Measurements from ENCODE around the gene NLE1.
"Not testable (repeated sequence)": the region's sequence is repeated elsewhere in the genome, so short reads cannot be mapped to it uniquely, and the experiment has no call there.

NLE1 gene

DNA sequence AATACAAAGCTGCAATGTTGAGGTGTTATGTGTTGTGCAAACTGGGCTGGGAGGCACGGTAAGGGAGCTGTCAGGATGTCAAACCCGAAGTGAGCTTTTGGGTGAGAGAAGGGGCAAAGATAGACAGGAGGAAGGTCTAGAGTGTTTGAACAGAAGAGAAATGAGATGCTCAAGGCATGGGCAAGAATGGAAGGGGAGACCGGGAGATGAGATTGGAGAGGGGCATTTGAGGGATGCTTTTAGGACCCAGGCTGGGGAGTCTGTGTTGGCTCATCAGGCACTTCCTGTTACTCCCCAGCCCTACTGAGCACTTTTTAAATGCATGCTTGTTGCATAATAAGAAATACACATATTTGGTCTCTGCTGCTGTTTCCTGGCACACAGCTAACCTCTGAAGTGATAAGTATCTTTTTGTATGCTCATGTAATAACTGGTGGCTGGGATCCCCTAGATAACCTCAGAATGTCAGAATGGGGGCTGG lies 19.2 kb upstream of the NLE1 start:
- DNase-seq: peak; percentile 39

DNA sequence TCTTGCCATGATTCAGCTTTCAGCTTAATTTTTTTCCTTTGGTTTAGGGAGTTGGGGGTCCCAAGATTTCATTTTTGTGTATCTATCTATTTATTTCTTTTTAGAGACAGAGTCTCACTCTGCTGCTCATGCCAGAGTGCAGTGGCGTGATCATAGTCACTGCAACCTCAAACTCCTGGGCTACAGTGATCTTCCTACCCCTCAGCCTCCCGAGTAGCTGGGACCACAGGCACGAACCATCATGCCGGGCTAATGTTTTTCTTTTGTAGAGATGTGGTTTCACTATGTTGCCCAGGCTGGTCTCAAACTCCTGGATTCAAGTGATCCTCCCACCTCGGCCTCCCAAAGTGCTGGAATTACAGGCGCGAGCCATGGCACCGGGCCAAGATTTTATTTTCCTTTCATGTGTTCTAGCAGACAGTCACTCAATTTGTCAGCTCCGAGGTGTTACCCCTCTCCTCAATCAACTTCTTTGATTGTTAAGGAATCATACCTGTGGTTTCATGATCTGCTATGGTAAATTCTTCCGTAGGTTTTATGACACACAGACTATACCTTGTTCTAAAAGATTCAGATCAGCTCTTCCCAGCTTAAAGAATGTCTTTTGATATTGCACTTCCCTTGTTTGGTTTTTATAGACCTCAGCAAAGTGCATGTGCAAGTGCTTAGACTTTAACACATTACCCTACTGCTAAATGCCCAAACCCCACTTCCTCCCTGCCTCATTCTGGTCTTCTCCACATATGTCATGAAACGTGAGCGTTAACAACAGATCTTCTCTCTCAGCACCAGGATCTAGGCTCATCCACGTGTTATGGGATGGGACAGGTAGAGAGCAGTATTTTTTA lies 18.5 kb upstream of the NLE1 start:
- DNase-seq: no peak

DNA sequence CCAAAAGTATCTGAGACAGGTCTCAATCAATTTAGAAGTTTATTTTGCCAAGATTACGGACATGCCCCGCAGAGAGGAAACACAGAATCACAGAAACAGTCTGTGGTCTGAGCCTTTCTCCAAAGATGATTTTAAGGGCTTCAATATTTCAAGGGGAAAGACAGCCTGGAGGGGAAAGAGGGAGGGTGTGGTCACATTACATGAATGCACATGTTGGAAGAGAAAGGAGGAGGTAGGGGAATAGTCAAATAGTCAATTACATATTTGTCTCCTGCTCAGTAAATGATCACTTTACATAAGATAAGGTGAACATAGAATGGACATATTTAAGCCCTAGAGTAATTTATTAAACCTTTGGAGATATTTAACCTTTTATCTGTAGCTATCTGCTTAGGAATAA lies 17.8 kb upstream of the NLE1 start:
- DNase-seq: no peak

DNA sequence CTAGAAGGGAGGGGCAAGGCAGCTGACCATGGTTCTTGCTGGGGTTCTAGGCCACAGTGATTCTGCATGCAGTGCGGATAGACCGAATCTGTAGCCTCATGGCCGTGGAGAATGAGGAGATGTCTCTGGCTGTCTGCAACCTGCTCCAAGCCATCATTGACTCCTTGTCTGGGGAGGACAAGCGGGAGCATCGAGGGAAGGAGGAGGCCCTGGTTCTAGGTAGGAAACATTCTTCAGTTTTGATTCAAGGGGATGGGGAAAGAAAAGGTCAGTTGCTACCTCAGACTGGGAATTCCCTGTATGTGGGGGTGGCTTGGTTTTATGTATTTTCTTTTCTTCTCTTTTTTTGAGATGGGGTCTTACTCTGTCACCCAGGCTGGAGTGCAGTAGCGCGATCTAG lies 13.1 kb upstream of the NLE1 start:
- DNase-seq: no peak

- DNase-seq: no peak
These were observed 12.4 kb upstream of the NLE1 start for GRCh38 chr17:35154196-35155165.

GRCh38 chr17:35152421-35153140 lies 10.5 kb upstream of the NLE1 start:
- DNase-seq: no peak

DNA sequence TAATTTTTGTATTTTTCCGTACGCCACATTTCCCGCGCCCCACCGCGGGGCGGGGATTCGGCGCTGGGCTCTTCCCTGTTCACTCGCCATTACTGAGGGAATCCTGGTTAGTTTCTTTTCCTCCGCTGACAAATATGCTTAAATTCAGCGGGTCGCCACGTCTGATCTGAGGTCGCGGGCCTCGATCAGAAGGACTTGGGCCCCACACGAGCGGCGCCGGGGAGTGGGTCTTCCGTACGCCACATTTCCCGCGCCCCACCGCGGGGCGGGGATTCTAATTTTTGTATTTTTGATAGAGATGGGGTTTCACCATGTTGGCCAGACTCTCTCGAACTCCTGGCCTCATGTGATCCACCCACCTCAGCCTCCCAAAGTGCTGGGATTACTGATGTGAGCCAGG lies 9.0 kb upstream of the NLE1 start:
- not testable (repeated sequence) for DNase-seq

GRCh38 chr17:35149941-35150340 lies 7.8 kb upstream of the NLE1 start:
- DNase-seq: no peak

DNA sequence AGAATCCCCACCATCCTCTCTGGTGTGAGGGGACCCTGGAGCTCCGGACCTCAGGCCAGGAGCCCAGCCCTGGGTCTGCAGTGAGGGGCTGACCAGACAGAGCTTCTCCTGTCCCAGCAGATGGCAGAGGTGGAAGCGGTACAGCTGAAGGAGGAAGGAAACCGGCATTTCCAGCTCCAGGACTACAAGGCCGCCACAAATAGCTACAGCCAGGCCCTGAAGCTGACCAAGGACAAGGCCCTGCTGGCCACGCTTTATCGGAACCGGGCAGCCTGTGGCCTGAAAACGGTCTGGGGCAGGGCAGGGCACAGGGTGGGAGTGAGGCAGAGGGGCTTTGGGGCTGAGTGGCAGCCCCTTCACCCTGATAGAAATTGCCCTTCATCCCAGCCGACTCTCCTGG lies 6.0 kb upstream of the NLE1 start:
- DNase-seq: no peak

DNA sequence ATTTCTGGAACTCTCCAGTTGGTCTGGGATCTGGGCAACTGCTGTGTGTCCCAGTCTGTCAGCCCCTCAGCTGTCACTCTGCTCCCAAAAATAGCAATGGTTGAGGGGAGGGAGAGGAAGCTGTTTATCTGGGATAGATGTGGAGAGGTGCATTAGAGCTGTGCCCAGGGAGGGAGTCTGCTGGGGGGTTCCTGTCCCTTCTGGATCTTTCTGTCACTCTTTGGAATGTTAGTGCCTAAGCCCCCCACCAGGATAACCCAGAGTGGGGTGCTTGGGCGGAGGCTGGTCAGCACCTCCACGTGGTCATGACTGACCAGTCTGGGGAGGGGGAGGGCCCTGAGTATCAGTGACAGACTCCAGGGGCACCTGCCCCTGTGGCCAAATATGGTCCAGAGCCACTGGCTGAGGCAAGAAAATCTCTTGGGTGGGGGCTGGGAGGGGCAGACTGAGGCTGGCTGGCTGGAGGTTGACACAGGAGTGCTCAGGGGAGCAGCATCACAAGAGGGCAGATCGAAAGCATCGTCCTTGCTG lies 5.3 kb upstream of the NLE1 start, which contains the start of gene UNC45B:
TSS of gene UNC45B (plus strand) at position 443 of the 531 bp plus-strand sequence. CDS start 447 bp downstream, outside the sequence.
- no peak for DNase-seq

DNA sequence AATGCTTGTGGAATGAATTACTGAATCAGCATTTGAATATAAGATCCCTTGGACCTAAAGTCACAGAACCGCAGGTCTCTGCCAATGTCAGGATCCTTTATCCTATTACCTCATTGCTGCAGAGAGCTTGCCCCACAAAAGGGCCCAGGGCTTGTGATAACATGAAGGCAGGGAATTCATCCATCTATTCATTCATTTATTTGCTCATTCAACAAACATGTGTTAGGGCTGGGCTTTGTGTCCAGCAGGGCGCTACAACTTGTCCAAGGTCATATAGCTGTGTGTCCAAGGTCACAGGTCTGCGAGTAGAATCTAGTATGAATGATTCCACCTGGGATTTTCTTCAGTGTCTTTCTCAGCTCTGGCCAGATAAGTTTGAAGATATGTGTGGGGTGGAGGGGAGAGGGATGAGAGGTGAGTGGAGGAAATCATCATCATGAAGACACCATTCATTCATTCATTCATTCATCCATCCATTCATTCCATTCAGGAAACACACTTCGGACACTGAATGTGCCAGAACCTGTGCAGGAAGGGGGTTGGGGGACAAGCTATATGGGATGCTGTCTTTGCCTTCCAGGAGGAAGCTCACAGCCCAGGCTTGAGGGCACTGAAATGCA lies 4.2 kb upstream of the NLE1 start:
- no peak for DNase-seq

DNA sequence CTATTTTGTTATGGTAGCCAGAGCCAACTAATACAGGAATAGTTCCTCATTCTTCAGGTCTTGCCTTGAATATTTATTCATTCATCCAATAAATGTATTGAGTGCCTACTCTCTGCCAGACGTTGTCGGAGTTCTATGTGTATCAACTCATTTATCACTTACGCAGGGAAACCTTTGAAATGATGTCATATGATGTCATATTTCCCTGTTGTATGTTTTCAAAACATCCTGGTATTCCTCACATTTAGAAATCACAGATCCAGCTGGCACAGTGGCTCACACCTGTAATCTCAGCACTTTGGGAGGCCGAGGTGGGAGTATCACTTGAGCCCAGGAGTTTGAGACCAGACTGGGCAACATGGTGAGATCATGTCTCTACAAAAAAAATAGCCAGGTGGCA lies 2.7 kb upstream of the NLE1 start:
- no peak for DNase-seq

DNA sequence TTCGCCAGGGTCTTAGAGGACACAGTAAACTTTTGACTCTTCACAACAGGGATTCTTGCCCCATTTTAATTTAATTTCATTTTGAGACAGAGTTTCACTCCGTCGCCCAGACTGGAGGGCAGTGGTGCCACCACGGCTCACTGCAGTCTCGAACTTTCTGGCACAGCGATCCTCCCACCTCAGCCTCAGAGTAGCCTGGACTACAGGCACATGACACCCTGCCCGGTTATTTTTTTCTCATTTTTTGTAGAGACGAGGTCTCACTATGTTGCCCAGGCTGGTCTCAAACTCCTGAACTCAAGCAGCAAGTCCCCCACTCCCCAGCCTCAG lies 329 bp upstream of the NLE1 start:
- no peak for DNase-seq

GRCh38 chr17:35138218-35138617 lies 3.9 kb downstream of the NLE1 start:
- no peak for DNase-seq

GRCh38 chr17:35135322-35135721 lies 6.8 kb downstream of the NLE1 start:
- no peak for DNase-seq

DNA sequence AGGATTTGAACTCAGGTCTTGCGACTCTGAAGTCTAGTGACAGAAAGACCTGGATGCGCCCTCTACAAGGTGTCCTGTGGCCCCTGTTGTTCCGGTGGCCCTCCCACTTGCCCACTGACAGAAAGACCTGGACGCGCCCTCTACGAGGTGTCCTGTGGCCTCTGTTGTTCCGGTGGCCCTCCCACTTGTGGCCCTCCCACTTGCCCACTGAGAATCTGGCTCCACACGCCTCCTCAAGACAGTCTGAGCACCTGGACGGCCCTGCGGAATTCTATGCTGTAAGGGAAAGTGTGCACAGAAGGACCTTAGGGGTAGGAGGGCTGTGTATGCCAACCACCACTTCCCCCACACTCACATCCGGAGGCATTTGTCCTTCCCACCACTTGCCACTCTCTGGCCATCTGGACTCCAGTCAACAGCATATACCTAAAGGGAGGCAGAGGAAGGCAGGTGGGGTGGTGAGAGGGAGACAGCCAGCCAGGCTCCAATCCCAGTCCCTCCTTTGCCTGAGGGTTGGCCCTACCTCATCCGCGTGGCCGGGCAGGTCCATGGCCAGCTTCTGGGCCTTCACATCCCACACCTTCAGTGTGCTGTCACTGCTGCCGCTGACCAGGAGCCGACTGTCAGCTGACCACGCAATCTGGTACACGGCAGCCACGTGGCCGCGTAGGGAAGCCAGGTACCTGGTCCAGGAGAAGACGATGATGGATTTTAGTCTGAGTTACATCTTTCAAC lies 9.1 kb downstream of the NLE1 start:
- no peak for DNase-seq

DNA sequence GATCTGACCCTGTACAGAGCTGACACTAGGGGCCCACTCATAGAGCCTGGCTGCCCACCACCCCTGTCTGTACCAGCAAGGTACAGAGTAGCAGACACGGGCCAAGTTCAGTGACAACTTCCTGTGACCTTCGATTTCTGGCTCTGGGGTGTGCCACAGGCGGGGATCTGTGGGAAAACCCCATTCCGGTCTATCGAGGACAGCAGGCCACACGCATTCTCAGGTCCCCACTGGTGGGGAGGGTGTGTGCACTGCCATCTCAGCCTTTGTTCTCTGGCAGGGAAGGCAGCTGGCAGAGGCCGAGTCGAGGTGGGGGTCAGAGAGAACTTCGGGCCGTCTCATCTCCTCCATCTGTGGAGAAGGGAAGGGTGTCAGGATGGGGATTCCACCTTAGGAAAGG lies 10.0 kb downstream of the NLE1 start:
- DNase-seq: no peak

DNA sequence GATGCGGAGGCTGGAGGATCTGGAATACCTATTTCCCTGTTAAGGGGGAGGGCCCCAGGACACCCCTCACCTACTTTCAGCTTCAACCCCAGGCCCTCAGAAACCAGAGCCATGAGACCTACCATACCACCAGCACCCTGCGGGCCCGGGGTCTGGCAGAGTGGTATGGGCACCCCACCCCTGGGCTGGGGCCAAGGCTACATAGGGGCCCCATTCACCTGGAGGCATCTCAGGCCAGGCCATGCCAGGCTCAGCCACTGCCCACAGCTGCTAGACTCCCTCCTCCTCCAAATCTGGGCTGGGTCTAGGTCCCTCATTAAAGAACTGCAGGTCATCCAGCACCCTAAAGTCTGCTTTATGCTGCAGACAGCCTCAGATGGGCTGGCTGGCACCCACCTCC lies 11.7 kb downstream of the NLE1 start:
- DNase-seq: no peak

DNA sequence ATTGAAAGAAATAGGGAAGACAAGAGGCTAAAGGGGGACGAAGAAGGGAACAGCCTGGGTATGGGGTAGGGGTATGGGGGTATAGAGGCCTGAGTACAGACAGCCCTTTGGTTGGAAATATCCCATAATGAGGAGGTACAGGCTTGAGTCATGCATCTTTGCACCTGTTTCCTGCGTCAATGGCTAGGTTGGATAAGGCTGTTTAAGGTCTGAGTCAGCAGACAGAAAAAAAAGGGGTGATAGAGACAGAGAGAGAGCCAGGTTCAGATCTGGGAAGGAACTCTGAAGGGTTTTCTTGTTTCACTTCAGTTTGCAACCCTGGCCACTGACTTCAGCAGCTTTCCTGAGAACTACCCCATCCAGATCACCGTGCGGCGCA lies 12.1 kb downstream of the NLE1 start:
- DNase-seq: no peak

DNA sequence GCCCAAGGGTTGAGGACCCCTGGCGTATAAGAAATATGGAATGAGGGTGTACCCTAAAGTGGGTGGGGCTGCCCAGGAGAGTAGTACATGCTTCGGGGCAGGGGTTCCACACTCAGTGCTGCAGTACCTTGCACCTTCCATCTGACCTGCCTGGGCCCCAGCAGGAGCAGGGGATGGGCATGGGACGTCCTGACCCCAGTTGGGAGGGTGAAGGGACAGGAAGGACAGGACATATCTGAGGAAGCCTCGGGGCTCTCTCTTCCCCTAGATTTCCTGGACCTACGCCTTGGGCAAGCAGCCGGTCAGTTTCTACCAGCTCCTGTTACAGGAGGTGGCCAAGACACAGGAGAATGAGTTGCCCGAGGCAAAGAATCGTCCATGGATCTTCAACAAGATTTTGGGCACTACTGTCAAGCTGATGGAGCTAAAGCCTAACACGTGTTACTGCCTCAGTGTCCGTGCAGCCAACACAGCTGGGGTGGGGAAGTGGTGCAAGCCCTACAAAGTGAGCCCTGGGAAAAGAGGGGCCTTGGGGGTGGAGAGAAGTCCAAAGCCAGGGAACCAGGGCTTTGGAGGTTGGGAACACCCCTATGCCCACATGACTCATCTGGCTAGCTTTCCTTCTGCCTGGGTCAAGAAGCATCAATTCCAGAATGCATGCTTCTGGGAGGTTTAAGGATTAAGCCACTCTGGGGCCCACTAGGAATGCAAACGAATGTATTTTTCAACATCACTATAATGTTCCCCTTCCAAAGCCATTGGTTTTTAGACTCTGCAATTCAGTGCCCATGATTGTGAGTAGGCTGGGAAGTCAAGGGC lies 12.7 kb downstream of the NLE1 start:
- no peak for DNase-seq
